Measurements from ENCODE around the gene C19orf25. TPM values are rescaled to one million over a fixed set of nuclear protein-coding genes. Genes with fewer than 3 reads are reported as not detected.
A peak's percentile ranks its signal among the peaks of the same experiment; 100 is the strongest.

C19orf25 gene
- total and polyA plus RNA-seq, 2 of the 13 experiments (the other 11 are each of a cell fraction or from before 2014, with no cell fraction given), result 14.2 to 32.4 TPM

DNA sequence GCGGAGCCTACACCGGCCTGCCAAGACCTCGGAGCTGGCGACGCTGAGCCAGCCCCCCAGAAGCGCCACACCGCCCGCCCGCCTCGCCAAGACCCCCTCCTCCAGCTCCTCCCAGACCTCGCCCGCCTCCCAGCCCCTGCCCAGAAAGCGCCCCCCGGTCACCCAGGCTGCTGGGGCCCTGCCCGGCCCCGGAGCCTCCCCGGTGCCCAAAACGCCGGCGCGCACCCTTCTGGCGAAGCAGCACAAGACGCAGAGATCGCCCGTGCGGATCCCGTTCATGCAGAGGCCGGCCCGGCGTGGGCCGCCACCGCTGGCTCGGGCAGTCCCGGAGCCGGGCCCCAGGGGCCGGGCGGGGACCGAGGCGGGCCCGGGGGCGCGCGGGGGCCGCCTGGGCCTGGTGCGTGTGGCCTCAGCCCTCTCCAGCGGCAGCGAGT is 10.2 kb downstream of the C19orf25 start (continued):
- TF ChIP-seq, protein P1, sequence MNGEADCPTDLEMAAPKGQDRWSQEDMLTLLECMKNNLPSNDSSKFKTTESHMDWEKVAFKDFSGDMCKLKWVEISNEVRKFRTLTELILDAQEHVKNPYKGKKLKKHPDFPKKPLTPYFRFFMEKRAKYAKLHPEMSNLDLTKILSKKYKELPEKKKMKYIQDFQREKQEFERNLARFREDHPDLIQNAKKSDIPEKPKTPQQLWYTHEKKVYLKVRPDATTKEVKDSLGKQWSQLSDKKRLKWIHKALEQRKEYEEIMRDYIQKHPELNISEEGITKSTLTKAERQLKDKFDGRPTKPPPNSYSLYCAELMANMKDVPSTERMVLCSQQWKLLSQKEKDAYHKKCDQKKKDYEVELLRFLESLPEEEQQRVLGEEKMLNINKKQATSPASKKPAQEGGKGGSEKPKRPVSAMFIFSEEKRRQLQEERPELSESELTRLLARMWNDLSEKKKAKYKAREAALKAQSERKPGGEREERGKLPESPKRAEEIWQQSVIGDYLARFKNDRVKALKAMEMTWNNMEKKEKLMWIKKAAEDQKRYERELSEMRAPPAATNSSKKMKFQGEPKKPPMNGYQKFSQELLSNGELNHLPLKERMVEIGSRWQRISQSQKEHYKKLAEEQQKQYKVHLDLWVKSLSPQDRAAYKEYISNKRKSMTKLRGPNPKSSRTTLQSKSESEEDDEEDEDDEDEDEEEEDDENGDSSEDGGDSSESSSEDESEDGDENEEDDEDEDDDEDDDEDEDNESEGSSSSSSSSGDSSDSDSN (CRISPR knock-in tag; IDR thresholded peaks at IDR 0.05), result 0 out of 2 replicates have a peak, but pooled peaks have one; percentile 43
- TF ChIP-seq ZC3H13 (CRISPR knock-in tag; IDR thresholded peaks at IDR 0.05), result no peak

- Histone ChIP-seq H3K27me3 (ENCODE audit: control insufficient read depth in 1 of 2, insufficient read depth in 2 of 2, low read length in 2 of 2) (no peaks in the 10 kb centered on the region), H2AFZ (ENCODE audit: low read length) (no peak overlapping the region), H3K79me2 (ENCODE audit: insufficient read depth, low read length) (no peaks in the 10 kb centered on the region), H4K20me1 (ENCODE audit: insufficient read depth, low read length) (peaks cover 12% of the 10 kb centered on the region), H3K36me3 (replicated peaks in 1 of 2; ENCODE audit: control insufficient read depth in 1 of 2, insufficient read depth in 2 of 2, low read length in 2 of 2) (no peaks in the 10 kb centered on the region; a peak in 1 of 5 replicates), H3K9ac (ENCODE audit: insufficient read depth, low read depth, low read length) (0 out of 2 replicates have a peak overlapping the region, but pooled peaks have one; percentile 43), H3K27ac (ENCODE audit: extremely low read length, insufficient read depth, low read length) (no peak overlapping the region), H3K4me3 (replicated peaks in 1 of 3; ENCODE audit: insufficient read depth in 1 of 3, low read depth in 2 of 3, low read length in 3 of 3) (peak overlapping the region; percentile 45 to 69 (median 55); a peak in 4 of 6 replicates), H3K4me2 (ENCODE audit: low read depth, low read length) (peak overlapping the region; percentile 76), H3K9me3 (ENCODE audit: low read length) (no peaks in the 10 kb centered on the region), H3K4me1 (ENCODE audit: insufficient read depth, low read length) (peaks cover 25% of the 10 kb centered on the region)
- 94% methylated on average over 7 of the region's 49 CpGs for WGBS (ENCODE audit: low lambda C conversion rate)
- in situ Hi-C loops (cut with HindIII; ENCODE audit: extremely low pct_ligation_motif_present, low pct_unique_long_range_greater_than_20kb) (no loop called here), intact Hi-C loops (cut with micrococcal nuclease; ENCODE audit: unreplicated experiment) (no loop called here)
- ChIA-PET POLR2A (interaction anchor here (0.9 to 1.1 kb wide), 2 partner anchors 13 to 200 kb away, joined by 3 to 4 read pairs; partner anchors contain the start of gene CIRBP), CTCF (ENCODE audit: low intra/inter-chr PET ratio, low total read pairs) (no interaction called here)
- FAIRE-seq (no peak), ATAC-seq (no peak), DNase-seq (ENCODE audit: low spot score) (no peak)
- no TSS peak for BruUV-seq (replicated peaks)
- no peak for TF ChIP-seq FOXK2 (IDR thresholded peaks at IDR 0.05)
- no peak for TF ChIP-seq ZNF143 (CRISPR knock-in tag; IDR thresholded peaks at IDR 0.05)
- TF ChIP-seq MEIS2 (CRISPR knock-in tag; IDR thresholded peaks at IDR 0.05), result no peak
- TF ChIP-seq RORA (CRISPR knock-in tag; IDR thresholded peaks at IDR 0.05), result no peak
- no peak for TF ChIP-seq THAP8 (CRISPR knock-in tag; IDR thresholded peaks at IDR 0.05; ENCODE audit: borderline replicate concordance)
- TF ChIP-seq ZBTB38 (CRISPR knock-in tag; IDR thresholded peaks at IDR 0.05), result no peak
- 0 out of 2 replicates have a peak, but pooled peaks have one; percentile 10 for TF ChIP-seq NFYB (CRISPR knock-in tag; IDR thresholded peaks at IDR 0.05)
- TF ChIP-seq ADNP (CRISPR knock-in tag; IDR thresholded peaks at IDR 0.05), result no peak
- TF ChIP-seq SP4 (CRISPR knock-in tag; IDR thresholded peaks at IDR 0.05), result no peak
- no peak for TF ChIP-seq FOXJ3 (CRISPR knock-in tag; IDR thresholded peaks at IDR 0.05; ENCODE audit: borderline replicate concordance)
- TF ChIP-seq ZNF614 (CRISPR knock-in tag; IDR thresholded peaks at IDR 0.05; ENCODE audit: borderline replicate concordance), result no peak
- no peak for TF ChIP-seq ZNF724P (CRISPR knock-in tag; IDR thresholded peaks at IDR 0.05; ENCODE audit: borderline replicate concordance)
- TF ChIP-seq CSRNP1 (CRISPR knock-in tag; IDR thresholded peaks at IDR 0.05), result 0 out of 2 replicates have a peak, but pooled peaks have one; percentile 40
- 0 out of 2 replicates have a peak, but pooled peaks have one; percentile 4 for TF ChIP-seq IRF2 (CRISPR knock-in tag; IDR thresholded peaks at IDR 0.05)
These were observed 10.7 kb downstream of the C19orf25 start for GRCh38 chr19:1468274-1468820.
